Parathyroid adenoma (tissue), 2 donors: Measurements from ENCODE around the gene CCSER1.

Experiments
- H2AFZ ChIP-seq: fragments of 300-600 bp; sonication (generic); one replicate; pipeline ENCODE4 v1.7.0; 2017; ENCODE audit warnings: antibody characterized with exemption, mild to moderate bottlenecking
- H3K27ac ChIP-seq: fragments of 300-600 bp; sonication (generic); one replicate; pipeline ENCODE4 v1.7.0; 2017
- H3K27me3 ChIP-seq: fragments of 300-600 bp; sonication (generic); one replicate; pipeline ENCODE4 v1.7.0; 2017; ENCODE audit warnings: low read length; ENCODE audit not compliant: control insufficient read depth, insufficient read depth
- H3K36me3 ChIP-seq: fragments of 300-600 bp; sonication (generic); one replicate; pipeline ENCODE4 v1.7.0; 2017; ENCODE audit warnings: low read length; ENCODE audit not compliant: control insufficient read depth, insufficient read depth
- H3K4me1 ChIP-seq: fragments of 300-600 bp; sonication (generic); one replicate; pipeline ENCODE4 v1.7.0; 2017; ENCODE audit warnings: control low read depth
- H3K4me2 ChIP-seq: fragments of 300-600 bp; sonication (generic); one replicate; pipeline ENCODE4 v1.7.0; 2017; ENCODE audit warnings: low read length
- H3K4me3 ChIP-seq: fragments of 300-600 bp; sonication (generic); one replicate; pipeline ENCODE4 v1.7.0; 2017; ENCODE audit warnings: low read depth, low read length
- H3K79me2 ChIP-seq: fragments of 300-600 bp; sonication (generic); one replicate; pipeline ENCODE4 v1.7.0; 2017; ENCODE audit warnings: control low read depth
- H3K9ac ChIP-seq: fragments of 300-600 bp; sonication (generic); one replicate; pipeline ENCODE4 v1.7.0; 2017; ENCODE audit warnings: mild to moderate bottlenecking
- H3K9me3 ChIP-seq: fragments of 300-600 bp; sonication (generic); one replicate; pipeline ENCODE4 v1.7.0; 2017; ENCODE audit warnings: low read length; ENCODE audit not compliant: control insufficient read depth
- TF ChIP-seq, protein P1 (sequence below): fragments of 300-600 bp; sonication (generic); IDR thresholded peaks from one replicate; pipeline ENCODE4 v1.7.0; 2017; ENCODE audit warnings: antibody characterized with exemption, mild to moderate bottlenecking
- donor health status: primary hyperparathyroidism.

The CCSER1 gene

DNA sequence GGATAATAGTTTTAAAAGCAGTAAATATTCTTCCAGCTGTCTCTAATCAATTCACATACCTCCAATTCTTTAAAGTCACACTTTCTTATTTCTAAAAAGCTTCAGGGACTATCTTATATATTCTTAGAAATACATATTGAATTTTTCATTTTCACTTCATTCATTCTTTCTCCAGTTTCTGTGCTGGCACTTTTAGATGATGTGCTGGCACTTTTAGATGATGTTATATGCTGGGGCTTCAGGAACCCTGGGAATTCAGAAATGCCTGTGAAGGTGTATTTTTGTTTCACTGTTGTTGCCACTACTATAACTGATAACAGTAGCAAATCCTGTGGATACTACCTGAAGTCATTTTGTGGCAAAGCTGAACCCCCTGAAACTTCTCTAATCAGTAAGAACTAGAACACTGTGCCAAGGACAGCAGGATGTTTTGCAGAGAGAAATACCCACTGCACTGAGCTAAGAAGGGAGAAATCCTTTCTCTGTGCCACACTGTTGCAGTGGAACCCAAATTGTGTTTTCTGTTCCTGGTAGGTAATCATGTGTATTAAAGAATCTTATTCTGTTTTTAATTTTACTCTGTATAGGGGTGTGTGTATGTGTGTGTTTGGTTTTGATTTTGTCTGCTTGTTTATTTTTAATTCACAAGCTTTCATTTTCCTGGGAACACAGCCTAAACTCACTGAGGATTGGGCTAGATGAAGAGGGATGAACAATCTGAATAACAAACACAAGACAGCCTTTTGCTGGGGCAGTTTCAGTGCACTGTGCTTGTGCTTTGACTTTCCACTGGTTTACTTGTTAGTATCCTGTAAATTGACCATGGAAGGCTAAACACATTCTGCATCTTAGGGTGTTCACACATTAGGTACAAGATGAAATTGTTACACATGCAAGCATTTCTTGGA, 898.3 kb downstream of the CCSER1 start:
- Histone ChIP-seq H3K27me3 (no peaks in the 10 kb centered on the region), H2AFZ (no peak overlapping the region), H3K4me3 (no peak overlapping the region), H3K9me3 (no peaks in the 10 kb centered on the region), H3K36me3 (no peaks in the 10 kb centered on the region), H3K4me2 (no peak overlapping the region), H3K9ac (no peak overlapping the region), H3K27ac (no peak overlapping the region), H3K4me1 (no peaks in the 10 kb centered on the region), H3K79me2 (no peaks in the 10 kb centered on the region)
- TF ChIP-seq, protein P1, sequence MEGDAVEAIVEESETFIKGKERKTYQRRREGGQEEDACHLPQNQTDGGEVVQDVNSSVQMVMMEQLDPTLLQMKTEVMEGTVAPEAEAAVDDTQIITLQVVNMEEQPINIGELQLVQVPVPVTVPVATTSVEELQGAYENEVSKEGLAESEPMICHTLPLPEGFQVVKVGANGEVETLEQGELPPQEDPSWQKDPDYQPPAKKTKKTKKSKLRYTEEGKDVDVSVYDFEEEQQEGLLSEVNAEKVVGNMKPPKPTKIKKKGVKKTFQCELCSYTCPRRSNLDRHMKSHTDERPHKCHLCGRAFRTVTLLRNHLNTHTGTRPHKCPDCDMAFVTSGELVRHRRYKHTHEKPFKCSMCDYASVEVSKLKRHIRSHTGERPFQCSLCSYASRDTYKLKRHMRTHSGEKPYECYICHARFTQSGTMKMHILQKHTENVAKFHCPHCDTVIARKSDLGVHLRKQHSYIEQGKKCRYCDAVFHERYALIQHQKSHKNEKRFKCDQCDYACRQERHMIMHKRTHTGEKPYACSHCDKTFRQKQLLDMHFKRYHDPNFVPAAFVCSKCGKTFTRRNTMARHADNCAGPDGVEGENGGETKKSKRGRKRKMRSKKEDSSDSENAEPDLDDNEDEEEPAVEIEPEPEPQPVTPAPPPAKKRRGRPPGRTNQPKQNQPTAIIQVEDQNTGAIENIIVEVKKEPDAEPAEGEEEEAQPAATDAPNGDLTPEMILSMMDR, result no peak

- no peaks in the 10 kb centered on the region for H3K36me3 ChIP-seq
- no peaks in the 10 kb centered on the region for H3K79me2 ChIP-seq
- no peaks in the 10 kb centered on the region for H3K9me3 ChIP-seq
- no peaks in the 10 kb centered on the region for H3K27me3 ChIP-seq
- H2AFZ ChIP-seq, result no peak overlapping the region
- H3K27ac ChIP-seq, result no peak overlapping the region
- no peak overlapping the region for H3K4me3 ChIP-seq
- no peak overlapping the region for H3K9ac ChIP-seq
- TF ChIP-seq, protein P1, result no peak
- no peak overlapping the region for H3K4me2 ChIP-seq
- no peaks in the 10 kb centered on the region for H3K4me1 ChIP-seq
Observed at GRCh38 chr4:91028228-91028627, 901.0 kb downstream of the CCSER1 start.

GRCh38 chr4:91031761-91032160, 904.6 kb downstream of the CCSER1 start:
- no peaks in the 10 kb centered on the region for H3K4me1 ChIP-seq
- H2AFZ ChIP-seq, result no peak overlapping the region
- no peak overlapping the region for H3K4me2 ChIP-seq
- TF ChIP-seq, protein P1, result no peak
- H3K4me3 ChIP-seq, result no peak overlapping the region
- no peaks in the 10 kb centered on the region for H3K27me3 ChIP-seq
- H3K9me3 ChIP-seq, result no peaks in the 10 kb centered on the region
- no peak overlapping the region for H3K9ac ChIP-seq
- H3K36me3 ChIP-seq, result no peaks in the 10 kb centered on the region
- no peak overlapping the region for H3K27ac ChIP-seq
- no peaks in the 10 kb centered on the region for H3K79me2 ChIP-seq

DNA sequence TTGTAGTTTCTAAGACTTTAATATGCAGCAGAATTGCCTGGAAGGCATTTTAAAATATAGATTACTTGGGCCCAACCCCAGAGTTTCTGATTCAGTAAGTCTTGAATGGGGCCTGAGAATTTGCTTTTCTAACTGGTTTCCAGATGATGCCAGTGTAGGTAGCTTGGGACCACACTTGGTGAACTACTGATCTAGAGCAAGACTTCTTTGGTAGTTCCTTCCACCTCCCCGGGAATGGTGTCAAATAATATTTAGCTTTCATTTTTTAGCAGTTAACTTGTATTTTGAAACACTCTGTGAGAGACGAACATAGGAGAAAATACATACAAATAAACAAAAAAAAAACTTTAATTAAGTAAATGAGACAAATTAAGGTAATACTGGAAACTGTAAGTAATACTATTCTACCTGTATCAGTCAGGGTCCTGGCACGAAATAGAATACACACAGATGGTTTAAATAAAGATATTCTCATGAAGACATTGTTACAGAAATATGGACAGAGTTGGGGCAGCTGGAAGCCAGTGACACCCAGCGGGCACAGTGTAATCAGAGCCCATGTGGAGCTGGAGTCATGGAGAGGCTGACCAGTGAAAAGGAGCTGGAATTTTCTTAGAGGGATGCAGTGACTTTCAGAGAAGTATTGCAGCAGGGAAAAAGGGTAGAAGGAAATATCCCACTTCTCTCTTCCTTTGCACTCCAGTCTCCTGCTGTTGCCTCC, 905.7 kb downstream of the CCSER1 start:
- Histone ChIP-seq H3K4me3 (no peak overlapping the region), H3K4me2 (no peak overlapping the region), H3K4me1 (no peaks in the 10 kb centered on the region), H3K9me3 (no peaks in the 10 kb centered on the region), H3K36me3 (no peaks in the 10 kb centered on the region), H3K27ac (no peak overlapping the region), H3K79me2 (no peaks in the 10 kb centered on the region), H3K9ac (no peak overlapping the region), H2AFZ (no peak overlapping the region), H3K27me3 (no peaks in the 10 kb centered on the region)
- TF ChIP-seq, protein P1, result no peak
